Stimulated activated CD4-positive, alpha-beta T cell treated with anti-CD3 and anti-CD28 coated beads, Interleukin-12 subunit alpha, Interleukin-12 subunit beta, amount 100 ng/mL, for 48 hours (primary cell): ENCODE measurements around the gene SUMO2.
A peak's percentile ranks its signal among the peaks of the same experiment; 100 is the strongest.
"Not testable (repeated sequence)": the region's sequence is repeated elsewhere in the genome, so short reads cannot be mapped to it uniquely, and the experiment has no call there.

Experiments used
- DNase-seq, 3 donors: peaks; one replicate each; pipeline ENCODE4 v3.0.0-alpha.2; 2020; ENCODE audit warnings: low read depth in 2 of 3, low spot score in 1 of 3

Gene SUMO2

DNA sequence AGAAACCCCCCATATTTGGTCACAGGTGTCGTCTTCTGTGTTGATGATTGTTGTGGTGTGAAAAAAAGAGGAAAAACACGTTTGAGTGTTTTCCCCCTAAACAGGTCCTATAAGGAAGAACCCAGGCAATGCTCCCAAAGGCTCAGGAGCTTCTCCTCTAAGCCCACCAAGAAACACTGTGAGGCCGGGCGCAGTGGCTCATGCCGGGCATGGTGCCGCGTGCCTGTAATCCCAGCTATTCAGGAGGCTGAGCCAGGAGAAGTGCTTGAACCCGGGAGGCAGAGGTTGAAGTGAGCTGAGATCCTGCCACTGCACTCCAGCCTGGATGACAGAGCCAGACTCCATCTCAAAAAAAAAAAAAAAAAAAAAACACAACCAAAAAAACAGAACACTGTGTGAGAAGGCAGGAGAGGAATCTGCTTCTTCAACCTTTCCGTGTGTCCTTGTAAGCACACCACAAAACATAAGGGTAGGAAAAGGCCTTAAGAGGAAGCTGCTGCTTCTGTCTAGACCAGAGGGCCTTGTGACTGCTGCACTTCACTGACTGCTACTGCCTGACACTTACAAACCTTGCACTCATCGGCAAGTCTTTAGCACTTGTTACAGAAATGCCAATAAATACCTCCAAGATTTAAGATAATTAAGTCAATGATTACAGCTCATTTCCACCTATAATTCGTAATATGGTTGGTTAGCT, 37.8 kb downstream of the SUMO2 start:
- no peak for DNase-seq

DNA sequence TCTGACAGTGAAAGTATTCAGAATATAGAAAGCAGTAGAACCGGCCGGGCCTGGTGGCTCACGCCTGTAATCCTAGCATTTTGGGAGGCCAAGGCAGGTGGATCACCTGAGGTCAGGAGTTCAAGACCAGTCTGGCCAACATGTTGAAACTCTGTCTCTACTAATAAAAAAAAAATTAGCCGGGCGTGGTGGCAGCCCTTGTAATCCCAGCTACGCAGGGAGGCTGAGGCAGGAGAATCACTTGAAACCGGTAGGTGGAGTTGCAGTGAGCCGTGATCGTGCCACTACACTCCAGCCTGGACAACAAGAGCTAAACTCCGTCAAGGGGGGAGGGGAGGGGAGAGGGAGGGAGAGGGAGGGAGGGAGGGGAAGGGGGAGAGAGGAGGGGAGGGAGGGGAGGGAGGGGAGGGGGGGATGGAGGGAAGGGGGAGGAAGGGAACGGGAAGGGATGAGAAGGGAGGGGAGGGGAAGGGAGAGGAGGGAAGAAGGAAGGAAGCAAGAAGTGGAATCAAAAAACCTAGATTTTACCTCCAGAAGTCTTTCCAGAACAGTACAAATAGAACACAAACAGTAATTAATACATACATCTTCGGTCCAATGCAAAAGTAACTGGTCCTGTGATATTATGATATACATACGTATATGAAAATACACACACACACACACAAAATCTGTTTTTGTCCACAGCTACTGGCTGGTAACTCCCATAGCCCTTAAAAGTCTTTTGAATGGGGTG, 40.4 kb downstream of the SUMO2 start:
- DNase-seq = no peak

- DNase-seq = no peak
Observed at GRCh38 chr17:75138519-75138918, 44.2 kb downstream of the SUMO2 start.

- DNase-seq = not testable (repeated sequence)
Observed at GRCh38 chr17:75137762-75138161, 45.0 kb downstream of the SUMO2 start.

GRCh38 chr17:75135946-75136345, 46.8 kb downstream of the SUMO2 start:
- no peak for DNase-seq

DNA sequence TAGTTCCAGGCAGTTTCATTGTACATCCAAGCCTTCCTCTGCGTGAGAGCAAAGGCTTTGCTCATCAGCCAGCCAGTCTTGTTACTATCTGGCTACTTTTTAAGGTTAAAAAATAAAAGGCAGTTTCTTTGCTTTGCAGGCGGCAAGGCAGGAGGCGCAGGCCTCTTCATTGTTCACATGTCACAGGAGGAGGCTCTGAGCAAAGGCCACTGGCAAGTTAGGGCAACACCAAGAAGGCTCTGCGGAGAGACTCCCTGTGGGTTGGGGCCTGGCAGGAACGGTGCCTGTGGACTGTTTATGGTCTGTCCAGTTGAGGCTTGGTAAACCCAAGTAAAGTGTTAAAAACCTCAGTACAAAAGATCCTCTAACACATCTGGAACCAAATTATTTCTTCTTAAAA, 47.3 kb downstream of the SUMO2 start:
- no peak for DNase-seq

DNA sequence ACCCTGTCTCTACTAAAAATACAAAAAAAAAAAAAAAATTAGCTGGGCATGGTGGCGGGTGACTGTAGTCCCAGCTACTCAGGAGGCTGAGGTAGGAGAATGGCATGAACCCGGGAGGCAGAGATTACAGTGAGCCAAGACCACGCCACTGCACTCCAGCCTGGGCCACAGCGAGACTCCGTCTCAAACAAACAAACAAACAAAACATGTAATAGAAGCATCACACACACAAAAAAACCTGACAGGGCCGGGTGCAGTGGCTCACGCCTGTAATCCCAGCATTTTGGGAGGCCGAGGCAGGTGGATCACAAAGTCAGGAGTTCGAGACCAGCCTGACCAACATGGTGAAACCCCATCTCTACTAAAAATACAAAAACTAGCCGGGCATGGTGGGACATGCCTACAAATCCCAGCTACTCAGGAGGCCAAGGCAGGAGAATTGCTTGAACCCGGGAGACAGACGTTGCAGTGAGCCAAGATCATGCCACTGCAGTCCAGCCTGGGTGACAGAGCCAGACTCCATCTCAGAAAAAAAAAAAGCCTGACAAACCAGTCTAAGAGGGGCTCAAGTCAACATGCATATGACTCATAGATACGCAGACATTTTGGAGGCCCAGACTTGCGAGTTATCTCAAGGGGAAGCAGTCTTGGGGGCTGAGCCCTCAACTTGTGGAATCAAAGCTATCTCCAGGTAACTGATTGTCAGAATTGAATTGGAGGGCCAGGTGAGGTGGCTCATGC, 49.0 kb downstream of the SUMO2 start:
- not testable (repeated sequence) for DNase-seq

DNA sequence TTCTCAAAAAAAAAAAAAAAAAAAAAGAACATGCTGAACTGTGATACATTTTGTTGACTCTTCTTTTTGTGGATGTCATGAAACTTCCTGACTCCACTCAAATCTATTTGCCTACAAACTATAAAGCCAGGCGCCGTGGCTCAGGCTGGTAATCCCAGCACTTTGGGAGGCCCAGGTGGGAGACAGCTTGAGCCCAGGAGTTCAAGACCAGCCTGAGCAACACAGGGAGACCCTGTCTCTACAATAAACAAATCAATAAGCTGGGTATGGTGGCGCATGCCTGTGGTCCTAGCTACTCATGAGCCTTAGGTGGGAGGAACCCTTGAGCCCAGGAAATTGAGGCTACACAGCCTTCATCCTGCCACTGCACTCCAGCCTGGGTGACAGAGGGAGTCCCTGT, 49.8 kb downstream of the SUMO2 start:
- no peak for DNase-seq

DNA sequence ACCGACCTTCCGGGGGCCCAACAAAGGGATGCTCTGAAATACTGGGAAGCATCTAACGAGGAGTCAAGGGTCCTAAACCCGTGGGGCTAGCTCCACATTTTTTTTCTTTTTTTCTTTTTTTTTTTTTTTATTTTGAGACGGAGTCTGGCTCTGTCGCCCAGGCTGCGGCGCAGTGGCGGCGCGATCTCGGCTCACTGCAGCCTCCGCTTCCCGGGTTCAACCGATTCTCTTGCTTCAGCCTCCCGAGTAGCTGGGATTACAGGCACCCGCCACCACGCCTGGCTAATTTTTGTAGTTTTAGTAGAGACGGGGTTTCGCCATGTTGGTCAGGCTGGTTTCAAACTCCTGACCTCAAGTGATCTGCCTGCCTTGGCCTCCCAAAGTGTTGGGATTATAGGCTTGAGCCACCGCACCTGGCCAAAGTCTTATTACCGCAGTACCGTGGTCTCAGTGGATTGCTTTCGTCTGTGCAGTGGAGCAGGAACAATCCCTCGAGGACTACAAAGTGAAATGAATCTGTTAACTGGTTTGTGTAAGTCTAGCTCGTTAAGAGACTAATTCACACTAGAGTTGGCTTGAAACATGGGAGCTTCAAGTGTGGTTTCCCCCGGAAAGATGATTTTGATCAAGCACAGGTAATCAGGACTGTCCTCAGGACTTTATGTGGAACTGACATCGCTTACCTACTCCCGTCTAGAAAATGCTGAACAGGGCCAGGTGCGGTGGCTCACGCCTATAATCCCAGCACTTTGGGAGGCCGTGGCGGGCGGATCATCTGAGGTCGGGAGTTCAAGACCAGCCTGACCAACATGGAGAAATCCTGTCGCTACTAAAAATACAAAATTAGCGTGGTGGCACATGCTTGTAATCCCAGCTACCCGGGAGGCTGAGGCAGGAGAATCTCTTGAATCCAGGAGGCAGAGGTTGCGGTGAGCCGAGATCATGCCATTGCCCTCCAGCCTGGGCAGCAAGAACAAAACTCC, 50.5 kb downstream of the SUMO2 start:
- DNase-seq = not testable (repeated sequence)

- DNase-seq = peak; percentile 49 to 75 (median 52)
Observed at GRCh38 chr17:75131278-75132017, 51.3 kb downstream of the SUMO2 start, which contains the start of gene NT5C. Gene NT5C, minus strand, starts transcription at chr17:75131742. Its CDS starts 35 bp downstream, at chr17:75131707.

DNA sequence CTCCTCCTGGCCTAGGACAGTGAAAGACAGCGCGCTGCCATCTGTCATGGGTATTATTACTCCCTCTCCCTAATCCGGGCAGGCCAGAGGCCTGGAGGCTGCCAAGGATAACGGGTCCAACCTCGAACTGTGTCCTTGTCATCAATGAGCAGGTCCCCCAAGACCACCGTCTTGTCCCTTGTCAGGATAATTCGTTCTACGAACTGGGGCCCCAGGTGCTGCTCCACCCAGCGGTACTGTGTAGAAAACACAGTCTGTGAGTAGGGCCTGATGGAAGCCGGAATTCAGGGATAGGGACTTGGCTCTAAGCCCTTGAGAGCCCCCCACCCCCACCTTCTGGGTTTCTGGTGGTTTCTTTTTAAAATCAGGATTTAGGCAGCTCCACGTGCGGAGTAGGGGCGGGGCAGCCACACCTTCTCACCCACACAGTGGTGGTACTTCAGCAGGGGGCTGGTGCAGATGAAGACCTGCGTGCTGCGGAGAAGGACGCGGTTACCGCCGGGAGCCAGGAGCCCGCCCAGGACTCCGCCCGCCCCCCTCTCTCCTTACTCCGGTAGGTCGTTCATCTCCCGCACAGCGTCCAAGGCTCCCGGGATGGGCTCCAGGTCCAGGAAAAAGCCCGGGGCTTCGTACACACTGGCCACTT, 52.0 kb downstream of the SUMO2 start:
- peak in 2 of 3 donors; percentile 38 to 41 for DNase-seq

- DNase-seq = no peak
Observed at GRCh38 chr17:75130059-75130631, 52.6 kb downstream of the SUMO2 start.

DNA sequence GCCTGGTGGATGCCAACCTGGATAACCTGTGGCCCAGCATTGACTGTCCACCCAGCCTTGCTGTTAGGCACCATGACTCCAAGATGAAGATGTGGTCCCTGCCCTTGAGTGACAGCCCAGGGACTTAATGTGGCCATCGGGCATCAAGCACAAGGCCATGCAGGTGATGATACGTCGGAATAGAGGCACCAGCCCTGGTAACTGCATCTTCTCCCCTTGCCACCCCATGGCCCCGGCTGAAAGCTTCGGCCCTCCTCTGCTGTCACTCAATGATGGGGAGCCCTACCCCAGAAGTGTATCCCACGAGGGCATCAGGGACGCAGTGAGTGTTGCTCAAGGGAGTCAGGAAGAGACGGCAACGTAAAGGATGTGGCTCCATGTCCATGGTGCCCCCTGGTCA, 53.2 kb downstream of the SUMO2 start:
- DNase-seq = no peak

- no peak for DNase-seq
Observed at GRCh38 chr17:75128694-75129505, 53.9 kb downstream of the SUMO2 start.

GRCh38 chr17:75127936-75128335, 54.8 kb downstream of the SUMO2 start:
- DNase-seq = not testable (repeated sequence)

DNA sequence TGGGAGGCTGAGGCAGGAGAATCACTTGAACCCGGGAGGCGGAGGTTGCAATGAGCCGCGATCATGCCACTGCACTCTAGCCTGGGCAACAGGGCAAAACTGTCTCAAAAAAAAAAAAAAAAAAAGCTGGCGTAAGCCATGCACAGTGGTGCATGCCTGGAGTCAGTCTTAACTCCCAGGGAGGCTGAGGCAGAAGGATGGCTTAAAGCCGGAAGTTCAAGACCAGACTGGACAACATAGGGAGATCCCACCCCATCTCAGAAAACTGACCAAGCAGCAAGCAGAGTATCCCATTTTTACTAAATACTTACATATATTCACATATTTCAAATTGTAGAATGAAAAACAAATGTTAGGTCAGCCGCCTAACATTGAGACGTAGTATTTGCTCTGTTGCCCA, 55.8 kb downstream of the SUMO2 start:
- DNase-seq = no peak

GRCh38 chr17:75125984-75126383, 56.8 kb downstream of the SUMO2 start:
- no peak for DNase-seq

DNA sequence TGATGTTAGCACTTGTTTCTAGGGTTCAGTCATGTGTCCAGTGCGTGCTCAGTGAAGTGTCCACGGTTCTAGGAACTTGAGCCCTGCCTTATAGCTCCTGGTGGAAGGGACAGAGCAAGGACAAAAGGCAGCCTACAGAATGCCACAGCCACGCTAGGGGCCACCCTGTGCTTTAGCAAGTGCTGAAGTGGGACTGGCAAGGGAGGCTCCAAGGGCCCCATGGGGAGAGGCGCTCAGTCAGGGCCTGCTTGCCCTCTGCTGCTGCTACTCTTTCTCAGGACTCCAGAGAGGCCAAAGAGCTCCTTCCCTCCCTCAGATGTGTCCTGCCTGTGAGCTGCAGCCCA, 58.0 kb downstream of the SUMO2 start:
- no peak for DNase-seq
